C4-2B (cell line): Measurements from ENCODE around the gene ZNF254.

ENCODE experiments used
- CTCF ChIP-seq: fragments of 450-650 bp; conservative IDR thresholded peaks from 2 replicates; pipeline ENCODE4 v1.5.1; 2017; ENCODE audit warnings: mild to moderate bottlenecking
- ZFX ChIP-seq: fragments of 450-650 bp; IDR thresholded peaks from 2 replicates; pipeline ENCODE4 v1.6.1; 2017

GRCh38 chr19:24127601-24128000 lies 40.6 kb downstream of the ZNF254 start:
- TF ChIP-seq CTCF, result no peak
- no peak for TF ChIP-seq ZFX
